ENCODE measurements around the gene DMRTA1.

DNA sequence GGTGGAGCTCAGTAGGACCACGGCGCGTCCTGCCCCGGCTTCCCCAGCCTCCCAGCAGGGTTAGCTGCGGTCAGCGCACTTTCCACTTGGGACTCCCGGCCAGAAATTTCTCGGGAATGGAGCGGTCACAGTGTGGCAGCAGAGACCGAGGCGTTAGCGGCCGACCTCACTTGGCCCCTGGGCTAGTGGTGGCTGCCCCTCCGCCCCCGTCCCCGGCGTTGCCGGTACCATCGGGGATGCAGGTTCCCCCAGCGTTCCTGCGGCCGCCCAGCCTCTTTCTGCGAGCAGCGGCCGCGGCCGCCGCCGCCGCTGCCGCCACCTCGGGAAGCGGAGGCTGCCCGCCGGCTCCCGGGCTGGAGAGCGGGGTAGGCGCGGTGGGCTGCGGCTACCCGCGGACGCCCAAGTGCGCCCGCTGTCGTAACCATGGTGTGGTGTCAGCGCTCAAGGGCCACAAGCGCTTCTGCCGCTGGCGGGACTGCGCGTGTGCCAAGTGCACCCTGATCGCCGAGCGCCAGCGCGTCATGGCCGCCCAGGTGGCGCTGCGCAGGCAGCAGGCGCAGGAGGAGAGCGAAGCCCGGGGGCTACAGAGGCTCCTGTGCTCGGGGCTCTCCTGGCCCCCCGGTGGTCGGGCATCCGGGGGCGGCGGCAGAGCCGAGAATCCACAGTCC is 460 bp downstream of the DMRTA1 start:
- TF ChIP-seq CTCF (IDR thresholded peaks at IDR 0.05) = no peak
- TF ChIP-seq POLR2A (IDR thresholded peaks at IDR 0.05) = peak in 1 of 2 donors; percentile 14

All from uterus (tissue), 2 donors.